AG09309 (cell line): ENCODE measurements around the gene TFCP2L1.

Experiments
- DNase-seq: peaks from one replicate; pipeline ENCODE4 v3.0.0-alpha.2; 2010; ENCODE audit warnings: low read depth
- H3K4me3 ChIP-seq: 2 replicates; pipeline ENCODE4 v1.5.1; 2011; ENCODE audit warnings: mild to moderate bottlenecking, low read depth, low read length, moderate library complexity; ENCODE audit not compliant: control insufficient read depth
- TF ChIP-seq, protein P1 (sequence below): IDR thresholded peaks from 2 replicates; pipeline ENCODE4 v1.5.1; 2011; ENCODE audit warnings: mild to moderate bottlenecking, low read depth, low read length, inconsistent platforms; ENCODE audit not compliant: insufficient read depth, control insufficient read depth; ENCODE audit errors: missing control alignments

Gene TFCP2L1

DNA sequence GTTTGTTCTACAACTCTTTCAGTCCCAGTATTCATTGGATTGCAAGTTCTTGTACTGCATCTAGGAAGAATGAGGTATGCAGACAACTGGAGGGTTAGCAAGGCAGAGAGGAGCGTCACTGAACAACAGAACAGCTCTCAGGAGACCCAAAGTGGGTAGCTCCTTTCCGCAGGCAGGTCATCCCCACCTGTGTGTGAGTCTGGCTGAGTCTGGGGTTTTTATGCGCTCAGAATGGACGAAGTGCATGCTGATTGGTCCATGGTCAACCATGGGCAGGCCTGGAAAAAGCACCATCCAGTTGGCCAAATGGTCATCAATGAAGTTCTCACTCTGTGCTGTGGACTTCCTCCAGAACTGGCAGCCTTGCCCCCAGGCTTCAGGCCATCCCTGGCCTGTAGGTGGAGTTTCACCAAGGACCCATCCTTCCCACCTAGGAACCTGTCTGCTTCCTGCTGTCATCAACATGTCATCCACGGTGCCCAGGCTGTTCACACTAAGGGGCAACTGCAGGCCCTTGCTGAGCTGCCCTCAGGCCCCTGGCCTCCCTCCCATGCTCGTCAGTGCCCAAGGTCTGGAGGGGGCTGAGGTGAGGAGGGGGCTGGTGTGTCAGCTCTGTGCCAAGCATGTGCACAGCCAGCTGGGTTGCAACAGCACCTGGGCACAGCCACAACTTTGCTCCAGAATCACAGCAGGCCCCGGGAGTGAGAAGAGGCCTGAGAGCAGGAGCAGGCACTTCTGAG is 11.1 kb upstream of the TFCP2L1 start:
- TF ChIP-seq, protein P1, sequence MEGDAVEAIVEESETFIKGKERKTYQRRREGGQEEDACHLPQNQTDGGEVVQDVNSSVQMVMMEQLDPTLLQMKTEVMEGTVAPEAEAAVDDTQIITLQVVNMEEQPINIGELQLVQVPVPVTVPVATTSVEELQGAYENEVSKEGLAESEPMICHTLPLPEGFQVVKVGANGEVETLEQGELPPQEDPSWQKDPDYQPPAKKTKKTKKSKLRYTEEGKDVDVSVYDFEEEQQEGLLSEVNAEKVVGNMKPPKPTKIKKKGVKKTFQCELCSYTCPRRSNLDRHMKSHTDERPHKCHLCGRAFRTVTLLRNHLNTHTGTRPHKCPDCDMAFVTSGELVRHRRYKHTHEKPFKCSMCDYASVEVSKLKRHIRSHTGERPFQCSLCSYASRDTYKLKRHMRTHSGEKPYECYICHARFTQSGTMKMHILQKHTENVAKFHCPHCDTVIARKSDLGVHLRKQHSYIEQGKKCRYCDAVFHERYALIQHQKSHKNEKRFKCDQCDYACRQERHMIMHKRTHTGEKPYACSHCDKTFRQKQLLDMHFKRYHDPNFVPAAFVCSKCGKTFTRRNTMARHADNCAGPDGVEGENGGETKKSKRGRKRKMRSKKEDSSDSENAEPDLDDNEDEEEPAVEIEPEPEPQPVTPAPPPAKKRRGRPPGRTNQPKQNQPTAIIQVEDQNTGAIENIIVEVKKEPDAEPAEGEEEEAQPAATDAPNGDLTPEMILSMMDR = no peak
- no peak for DNase-seq
- no peak overlapping the region for H3K4me3 ChIP-seq

DNA sequence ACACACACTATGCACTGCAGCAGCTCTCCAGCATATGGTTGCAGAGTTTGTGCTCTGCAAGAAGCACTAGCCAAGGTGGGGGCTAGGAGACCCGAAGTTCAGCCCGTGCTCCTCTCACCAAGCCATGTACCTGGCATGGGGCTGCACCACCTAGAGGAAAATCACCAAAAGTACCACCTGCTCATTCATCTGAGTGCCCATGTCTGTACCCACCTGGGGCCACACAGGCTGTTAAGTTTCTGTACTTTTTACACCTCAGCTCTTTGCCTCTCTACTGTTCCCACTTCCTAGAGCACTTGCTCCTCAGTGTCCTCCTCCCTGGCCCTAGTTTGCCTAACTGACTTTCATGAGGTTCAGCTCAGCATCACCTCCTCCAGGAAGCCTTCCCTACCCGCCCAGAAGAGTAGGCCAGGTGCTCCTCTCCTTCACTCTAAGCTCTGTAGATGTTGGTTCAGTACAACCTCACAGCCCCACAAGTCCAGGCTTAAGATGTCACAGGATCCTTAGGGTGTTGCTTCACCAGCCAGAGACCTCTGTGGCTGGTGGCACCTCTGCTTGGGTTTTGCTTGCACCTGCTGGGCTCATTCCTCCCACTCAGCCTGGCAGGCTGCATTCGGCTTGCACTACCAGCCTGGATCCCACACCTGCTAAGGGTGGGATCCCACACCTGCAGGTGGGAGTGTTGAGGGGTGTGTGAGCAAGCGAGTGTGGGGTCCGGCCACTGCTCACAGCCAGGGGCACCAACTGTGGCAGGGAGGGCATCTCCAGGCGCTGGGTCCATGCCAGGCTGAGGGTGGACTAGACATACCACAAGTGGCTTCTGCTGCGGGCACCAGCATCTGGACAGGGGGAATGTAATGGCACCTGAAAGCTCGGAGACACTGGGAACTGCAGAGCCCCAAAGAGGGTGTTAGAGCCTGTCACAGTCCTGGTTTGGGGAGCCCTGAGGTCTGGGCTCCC is 10.2 kb upstream of the TFCP2L1 start:
- no peak overlapping the region for H3K4me3 ChIP-seq
- TF ChIP-seq, protein P1 = no peak
- DNase-seq = no peak

DNA sequence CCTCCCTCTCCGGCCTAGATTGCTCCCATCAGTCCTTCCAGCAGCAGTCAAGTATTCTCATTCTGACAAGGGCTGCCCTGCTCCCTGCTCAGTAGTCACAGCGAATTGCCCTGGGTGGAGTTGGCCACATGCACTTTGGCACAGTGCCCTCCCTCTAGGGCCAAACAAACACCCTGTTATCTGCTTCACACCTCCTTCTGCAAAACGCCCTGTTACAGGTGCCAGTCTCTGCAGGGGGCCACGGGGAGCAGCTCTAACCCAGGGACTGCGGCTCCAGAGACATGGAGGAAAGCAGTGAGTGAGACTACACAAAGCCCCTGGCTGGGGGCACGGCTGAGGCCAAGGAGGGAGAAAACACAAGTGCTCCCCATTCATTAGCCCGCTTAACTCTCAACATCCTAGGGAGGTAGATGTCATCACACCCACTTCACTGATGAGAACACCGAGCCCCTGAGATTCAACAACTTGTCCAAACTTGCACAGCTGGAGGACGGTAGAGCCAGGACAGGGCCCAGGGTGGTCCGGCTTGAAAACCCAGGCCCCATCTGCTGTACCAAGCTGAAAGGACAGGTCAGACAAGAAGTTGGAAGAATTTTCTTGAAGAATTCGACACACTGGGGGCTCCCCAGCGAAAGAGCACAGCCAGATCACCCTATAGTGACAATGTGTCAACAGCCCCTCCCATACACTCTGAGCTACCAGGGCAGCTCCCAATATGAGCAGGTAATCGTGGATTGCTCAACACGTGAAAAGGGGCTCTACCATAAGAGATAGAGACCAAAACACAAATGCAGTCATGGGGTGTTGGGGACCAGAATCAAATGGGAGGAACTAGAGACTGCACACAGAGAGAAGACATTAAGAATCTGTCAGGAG is 8.7 kb upstream of the TFCP2L1 start:
- no peak for DNase-seq
- H3K4me3 ChIP-seq = no peak overlapping the region
- TF ChIP-seq, protein P1 = no peak

DNA sequence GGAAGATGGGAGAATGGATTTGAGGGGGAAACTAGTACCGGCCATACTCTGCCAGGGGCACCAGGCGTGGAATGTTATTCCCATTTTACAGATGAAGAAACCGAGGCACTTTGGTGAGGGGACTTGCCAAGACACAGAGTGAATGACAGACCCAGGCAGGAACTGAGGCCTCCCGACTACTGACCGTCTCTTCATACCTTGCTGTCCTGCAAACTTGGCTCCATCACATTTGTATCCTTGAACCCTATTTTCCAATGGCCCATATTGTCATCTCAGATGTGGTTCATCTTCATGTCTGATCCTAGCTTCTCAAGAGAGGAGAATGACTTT is 6.2 kb upstream of the TFCP2L1 start:
- TF ChIP-seq, protein P1 = no peak
- no peak for DNase-seq
- H3K4me3 ChIP-seq = no peak overlapping the region

DNA sequence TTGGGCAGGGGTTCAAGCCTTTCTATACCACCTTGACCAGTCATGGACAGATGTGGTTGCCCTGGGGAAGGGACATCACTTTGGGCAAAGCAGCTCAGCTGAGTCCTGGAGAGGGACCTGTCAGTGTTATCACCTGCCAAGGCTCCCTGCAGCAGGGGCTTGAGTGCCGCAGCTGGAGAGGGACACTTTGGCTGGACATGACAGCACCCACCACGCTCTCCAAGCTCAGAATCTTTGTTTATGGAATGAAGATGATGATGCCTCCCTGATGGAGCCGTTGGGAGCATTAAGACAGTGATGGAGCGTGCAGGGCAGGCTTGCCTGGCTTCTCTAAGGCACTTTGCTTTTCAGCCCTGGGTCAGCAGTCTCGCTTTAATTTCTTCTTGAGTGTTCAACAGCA is 4.3 kb upstream of the TFCP2L1 start:
- TF ChIP-seq, protein P1 = no peak
- no peak overlapping the region for H3K4me3 ChIP-seq
- no peak for DNase-seq
